Limb (tissue), 2 donors: Measurements from ENCODE around the gene ABHD1.
"Not testable (repeated sequence)": the region's sequence is repeated elsewhere in the genome, so short reads cannot be mapped to it uniquely, and the experiment has no call there.

Experiments used
- DNase-seq, 2 donors: peaks; one replicate each; pipeline ENCODE4 v3.0.0-alpha.2; 2016; ENCODE audit errors: extremely low spot score in 2 of 2

The ABHD1 gene

DNA sequence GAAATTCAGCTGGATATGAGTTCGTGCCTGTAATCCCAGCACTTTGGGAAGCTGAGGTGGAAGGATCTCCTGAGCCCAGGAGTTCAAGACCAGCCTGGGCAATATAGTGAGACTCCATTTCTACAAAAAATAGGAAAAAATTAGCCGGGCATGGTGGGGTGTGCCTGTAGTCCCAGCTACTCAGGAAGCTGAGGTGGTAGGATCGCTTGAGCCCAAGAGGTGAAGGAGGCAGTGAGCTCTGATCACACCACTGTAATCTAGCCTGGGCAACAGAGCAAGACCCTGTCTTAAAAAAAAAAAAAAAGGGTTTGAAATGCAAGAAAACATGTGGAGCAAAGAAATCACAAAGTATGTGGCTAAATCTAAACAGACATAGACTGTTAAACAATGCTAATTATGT lies 14.5 kb upstream of the ABHD1 start:
- no peak for DNase-seq

DNA sequence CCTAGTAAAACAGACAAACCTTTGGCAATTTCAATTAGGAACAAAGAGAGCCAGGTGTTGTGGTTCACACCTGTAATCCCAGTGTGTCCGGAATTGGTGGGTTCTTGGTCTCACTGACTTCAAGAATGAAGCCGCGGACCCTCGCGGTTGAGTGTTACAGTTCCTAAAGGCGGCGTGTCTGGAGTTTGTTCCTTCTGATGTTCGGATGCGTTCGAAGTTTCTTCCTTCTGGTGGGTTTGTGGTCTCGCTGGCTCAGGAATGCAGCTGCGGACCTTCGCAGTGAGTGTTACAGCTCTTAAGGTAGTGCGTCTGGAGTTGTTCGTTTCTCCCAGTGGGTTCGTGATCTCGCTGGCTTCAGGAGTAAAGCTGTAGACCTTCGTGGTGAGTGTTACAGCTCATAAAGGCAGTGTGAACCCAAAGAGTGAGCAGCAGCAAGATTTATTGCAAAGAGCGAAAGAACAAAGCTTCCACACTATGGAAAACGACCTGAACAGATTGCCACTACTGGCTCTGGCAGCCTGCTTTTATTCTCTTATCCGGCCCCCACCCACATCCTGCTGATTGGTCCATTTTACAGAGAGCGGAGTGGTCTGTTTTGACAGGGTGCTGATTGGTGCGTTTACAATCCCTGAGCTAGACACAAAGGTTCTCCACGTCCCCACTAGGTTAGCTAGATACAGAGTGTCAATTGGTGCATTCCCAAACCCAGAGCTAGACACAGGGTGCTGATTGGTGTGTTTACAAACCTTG lies 12.8 kb upstream of the ABHD1 start:
- DNase-seq: not testable (repeated sequence)

DNA sequence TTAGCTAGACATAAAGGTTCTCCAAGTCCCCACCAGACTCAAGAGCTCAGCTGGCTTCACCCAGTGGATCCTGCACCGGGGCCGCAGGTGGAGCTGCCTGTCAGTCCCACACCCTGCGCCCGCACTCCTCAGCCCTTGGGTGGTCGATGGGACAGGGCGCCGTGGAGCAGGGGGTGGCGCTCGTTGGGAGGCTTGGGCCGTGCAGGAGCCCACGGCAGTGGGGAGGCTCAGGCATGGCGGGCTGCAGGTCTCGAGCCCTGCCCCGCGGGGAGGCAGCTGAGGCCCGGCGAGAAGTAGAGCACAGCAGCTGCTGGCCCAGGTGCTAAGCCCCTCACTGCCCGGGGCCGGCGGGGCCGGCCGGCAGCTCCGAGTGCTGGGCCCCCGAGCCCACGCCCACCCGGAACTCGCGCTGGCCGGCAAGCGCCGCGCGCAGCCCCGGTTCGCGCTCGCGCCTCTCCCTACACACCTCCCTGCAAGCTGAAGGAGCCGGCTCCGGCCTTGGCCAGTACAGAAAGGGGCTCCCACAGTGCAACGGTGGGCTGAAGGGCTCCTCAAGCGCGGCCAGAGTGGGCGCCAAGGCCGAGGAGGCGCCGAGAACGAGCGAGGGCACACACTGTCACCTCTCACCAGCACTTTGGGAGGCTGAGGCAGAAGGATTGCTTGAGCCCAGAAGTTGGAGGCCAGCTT lies 12.1 kb upstream of the ABHD1 start:
- not testable (repeated sequence) for DNase-seq

DNA sequence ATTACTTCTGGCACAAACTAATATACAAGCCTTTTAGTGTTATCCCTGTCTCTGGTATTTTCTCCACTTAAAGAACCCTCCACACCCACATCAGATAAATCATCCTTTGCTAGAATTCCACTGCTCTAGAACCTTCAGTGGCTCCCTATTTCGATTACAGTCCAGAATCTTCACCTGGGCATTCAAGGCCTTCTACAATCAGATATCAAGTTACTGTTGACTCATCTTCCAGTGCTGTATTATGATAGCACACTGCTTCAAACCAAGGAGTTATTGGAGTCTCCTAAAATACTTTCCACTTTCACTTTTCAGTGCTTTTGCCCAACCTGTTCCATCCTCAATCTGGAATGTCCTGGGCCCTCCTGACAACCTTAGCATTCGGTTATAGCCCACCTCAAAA lies 8.1 kb upstream of the ABHD1 start:
- DNase-seq: no peak

DNA sequence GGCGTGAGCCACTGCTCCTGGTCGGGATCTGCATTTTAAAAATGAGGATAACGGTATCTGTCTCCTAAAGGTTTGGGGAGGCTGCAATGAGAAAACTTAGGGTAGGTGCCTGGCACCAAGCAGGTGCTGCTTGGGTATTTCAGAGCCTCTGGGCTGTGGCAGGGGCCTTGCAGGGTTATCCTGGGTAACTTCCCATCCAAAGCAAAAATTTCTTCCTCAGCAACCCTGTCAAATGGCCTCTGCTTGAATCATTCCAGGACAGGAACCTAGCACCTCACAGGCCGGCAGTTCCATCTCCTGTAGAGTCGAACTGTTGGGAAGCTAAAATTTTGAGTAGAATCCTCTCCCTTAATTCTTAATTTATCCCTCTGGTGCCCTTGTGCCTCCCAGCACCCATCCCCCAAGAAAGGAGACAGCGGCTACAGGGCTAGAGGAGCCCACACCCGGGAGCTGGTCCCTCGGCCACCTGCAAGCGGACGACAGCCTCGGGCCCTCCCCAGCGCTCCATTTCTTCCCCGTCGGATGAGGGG lies 5.6 kb upstream of the ABHD1 start:
- DNase-seq: no peak

DNA sequence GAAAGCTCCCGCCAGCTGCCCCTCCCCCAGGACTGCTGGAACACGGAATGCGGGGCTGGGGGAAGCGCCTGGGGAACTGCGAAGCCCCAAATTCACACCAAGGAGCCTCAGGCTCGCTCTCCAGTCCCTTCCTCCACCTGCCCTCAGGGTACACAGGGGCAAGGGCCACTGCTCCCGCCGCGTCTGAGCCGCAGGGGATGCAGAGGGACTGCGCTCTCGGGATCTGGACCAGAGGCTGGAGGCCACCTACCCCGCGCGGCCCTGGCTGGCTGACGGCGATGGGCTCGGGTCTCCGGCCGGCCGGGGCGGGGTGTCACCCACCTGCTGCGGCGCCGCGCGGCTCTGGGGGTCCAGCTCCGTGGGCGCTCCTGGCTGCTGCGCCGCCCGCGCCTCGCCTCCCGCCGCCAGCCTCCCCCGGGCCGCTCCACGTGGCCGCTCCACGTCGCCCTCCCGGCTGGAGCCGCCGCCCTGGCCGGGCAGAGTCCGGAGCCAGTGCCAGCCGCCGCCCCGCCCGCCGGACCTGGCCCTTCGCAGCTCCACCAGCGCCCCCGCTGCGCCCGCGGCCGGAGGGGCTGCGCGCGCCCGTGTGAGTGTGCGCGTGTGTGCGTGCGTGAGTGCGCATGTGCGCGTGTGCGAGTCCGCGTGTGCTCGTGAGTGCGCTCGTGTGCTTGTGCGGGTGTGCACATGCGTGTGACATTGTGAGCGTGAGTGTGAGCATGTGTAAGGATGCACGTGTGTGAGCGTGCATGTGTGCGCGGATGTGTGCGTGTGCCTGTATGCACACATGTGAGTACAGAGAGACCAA lies 4.9 kb upstream of the ABHD1 start, which contains the start of gene CGREF1:
Gene CGREF1, minus strand, starts transcription at position 604 of the 805 bp plus-strand sequence. CDS start 14,762 bp downstream, outside the sequence.
- DNase-seq: peak in 1 of 2 donors; percentile 59

DNA sequence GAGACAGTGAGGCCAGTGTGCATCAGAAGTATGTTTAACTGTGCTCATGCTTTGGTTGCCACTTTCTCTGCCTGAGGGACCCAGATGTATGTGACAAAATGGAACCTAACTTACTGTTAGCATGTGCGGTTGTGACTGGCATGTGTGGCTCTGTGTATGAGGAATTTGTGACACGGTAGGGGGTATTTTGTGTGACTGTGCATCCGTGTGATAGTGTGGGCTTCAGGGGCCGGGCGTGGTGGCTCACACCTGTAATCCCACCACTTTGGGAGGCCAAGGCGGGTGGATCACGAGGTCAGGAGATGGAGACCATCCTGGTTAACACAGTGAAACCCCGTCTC lies 4.3 kb upstream of the ABHD1 start:
- DNase-seq: not testable (repeated sequence)

DNA sequence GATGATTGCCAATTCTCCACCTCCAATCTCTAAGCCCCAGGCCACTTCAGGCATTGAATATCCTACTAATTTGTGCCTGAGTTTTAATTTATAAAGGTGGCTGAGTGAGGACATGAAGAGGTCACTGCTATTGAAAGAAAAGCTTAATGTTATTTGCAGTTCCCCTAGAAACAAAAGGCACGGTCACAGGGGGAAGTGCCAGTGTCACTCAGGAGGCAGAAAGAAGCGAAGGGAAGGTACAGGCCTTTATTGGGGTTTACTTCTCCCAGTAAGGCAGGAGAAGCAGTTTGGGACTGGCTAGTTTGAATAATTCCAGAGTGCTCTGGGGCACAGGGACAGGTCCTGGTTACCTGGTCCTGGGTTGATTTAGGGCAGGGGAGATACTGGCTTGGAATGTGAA lies 1.7 kb upstream of the ABHD1 start:
- no peak for DNase-seq

DNA sequence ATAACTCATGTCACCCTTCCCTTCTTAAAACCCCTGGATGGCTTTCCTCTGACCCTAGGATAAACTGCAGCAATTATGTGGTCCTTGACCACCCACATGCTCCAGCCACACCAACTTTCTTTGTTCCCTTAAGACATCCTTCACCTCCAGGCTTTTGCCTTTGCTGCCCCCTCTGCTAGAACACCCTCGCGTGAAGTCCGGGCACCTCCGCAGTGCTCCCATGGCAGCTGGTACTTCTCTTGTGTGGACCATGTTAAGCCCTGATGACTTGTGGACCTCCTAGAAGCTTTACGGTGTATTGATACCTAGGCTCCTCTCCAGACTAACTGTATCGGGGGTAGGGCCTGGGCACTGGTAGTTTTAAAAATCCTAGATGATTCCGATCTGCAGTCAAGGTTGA lies 824 bp upstream of the ABHD1 start:
- DNase-seq: no peak

DNA sequence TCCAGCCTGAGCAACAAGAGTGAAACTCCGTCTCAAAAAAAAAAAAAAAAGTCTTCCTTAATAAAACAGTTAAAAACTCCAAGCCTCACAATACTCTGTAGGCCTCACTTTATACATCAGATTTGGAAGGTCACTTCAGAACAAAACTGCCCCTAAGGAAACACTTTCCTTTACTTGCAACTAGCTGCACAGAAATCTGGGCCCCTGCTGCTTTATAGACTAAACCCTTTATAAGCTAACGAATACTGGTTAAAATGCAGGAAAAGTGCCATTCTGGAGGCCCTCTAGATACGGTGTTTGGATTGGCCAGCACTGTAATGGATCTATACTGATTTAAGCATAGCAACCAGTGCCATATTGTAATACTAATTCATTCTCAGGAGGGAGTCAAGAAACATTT lies 1.5 kb downstream of the ABHD1 start:
- no peak for DNase-seq

DNA sequence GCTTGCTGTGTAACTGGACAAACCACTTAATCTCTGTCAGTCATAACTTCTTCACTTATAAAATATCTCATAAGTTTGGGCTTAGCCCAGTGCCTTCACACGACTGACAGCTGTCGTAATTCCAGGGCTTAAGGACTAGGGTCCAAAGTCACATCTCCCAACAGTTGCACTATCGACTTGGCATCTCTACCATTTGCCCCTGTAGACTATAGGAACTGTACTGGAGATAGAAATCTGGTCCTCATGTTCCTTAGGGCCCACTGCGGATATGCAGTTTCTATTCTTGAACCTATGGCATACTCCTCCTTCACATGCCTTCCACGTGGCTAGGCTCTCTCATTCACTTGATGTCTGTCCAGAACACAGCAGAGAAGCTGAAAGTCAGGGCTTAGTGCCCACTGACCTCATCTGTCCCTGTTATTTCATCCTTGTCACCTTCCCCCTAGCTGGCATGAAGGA lies 2.7 kb downstream of the ABHD1 start:
- no peak for DNase-seq

DNA sequence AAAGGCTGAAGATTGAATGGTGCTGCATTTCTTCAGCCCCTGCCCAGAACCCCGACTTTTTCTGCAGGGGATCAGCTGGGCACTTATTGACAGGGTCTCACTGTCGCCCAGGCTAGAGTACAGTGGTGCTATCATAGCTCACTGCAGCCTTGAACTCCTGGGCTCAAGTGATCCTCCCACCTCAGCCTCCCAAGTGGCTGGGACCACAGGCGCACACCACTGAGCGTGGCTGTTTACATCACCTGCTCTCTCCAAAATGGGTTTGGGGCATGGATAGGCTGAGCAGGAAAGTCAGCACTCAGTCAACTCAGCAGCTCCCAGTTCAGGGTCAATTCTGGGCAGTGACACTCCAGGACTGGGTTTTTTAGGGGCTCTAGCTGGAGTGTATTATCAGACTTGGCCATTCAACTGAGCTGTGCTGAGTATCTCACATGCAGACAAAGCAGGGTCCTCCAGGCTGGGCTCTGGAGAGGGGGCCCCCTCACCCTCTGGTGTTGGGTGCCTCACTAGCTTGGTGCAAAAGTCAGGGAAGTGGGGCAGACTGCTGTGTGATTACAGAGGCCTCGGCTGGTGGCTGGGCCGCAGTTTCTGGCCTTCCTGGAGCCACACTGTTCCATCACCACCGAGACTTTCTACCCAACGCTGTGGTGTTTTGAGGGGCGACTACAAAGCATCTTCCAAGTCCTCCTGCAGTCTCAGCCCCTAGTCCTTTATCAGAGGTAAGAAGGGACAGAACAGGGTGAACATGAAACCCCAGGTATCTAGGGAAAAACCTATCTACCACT lies 4.5 kb downstream of the ABHD1 start:
- DNase-seq: no peak

DNA sequence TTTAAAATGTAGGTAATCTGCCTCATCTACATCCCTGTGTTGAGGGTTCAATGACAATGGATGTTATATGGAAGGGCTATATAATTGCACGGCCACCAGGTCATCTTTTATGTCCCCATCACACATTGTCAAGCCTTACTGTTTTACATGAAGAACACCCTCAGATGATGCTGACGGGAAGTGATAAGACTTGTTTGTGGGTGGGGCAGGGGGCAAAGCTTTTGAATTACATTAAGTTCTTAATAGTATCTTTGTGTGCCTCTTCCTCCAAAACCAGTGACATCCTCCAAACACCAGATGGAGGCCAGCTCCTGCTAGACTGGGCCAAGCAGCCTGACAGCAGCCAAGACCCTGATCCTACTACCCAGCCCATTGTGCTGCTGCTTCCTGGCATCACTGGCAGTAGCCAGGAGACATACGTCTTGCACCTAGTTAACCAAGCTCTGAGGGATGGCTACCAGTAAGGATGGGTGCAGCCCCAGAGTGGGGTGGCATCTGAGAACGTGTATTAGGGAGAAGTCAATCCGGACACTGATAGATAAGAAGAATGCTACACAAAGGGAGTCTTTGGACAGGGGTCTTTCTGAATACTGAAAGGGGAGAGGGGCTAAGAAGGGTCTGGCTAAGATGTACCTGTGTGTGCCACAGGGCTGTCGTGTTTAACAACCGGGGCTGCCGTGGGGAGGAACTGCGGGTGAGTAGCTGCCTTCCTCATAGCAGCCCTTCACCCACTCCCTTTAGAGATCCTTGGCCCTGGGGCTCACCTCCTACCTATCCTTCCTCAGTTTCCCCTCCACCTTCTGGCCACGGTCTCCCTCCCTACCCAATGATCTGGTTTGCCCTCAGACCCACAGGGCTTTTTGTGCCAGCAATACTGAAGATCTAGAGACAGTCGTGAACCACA lies 5.3 kb downstream of the ABHD1 start:
- DNase-seq: no peak

DNA sequence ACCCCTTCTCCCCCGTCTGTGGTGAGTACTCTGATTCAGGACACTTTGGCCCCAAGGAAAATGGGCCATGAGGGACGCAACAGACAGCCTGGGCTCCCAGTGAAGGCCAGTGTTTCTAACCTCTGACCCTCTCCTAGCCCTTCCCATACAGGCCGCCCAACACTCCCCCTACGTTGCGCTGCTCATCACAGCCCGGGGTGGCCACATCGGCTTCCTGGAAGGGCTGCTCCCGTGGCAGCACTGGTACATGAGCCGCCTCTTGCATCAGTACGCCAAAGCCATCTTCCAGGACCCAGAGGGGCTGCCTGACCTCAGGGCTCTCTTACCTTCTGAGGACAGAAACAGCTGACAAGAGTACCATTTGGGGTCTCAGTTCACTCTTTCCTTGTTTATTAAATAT lies 6.8 kb downstream of the ABHD1 start:
- no peak for DNase-seq

DNA sequence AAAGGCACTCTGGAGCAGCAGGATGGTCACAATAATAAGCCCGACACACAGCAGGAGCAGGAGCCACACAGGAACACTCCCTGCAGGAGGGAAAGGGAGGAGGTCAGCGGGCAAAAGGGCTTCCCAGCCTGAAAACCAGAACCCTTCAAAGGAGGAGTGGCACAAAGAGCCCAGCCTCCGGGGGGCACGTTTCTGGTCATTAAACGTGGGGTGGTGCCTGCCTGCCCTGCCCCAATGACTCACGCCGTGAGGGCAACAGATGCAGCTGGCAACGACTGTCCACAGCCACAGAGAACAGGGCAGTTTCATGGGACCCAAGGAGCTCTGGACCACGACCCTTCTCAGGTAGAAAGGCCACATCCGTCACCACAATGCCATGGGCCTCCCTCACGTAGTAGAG lies 7.8 kb downstream of the ABHD1 start:
- DNase-seq: no peak

DNA sequence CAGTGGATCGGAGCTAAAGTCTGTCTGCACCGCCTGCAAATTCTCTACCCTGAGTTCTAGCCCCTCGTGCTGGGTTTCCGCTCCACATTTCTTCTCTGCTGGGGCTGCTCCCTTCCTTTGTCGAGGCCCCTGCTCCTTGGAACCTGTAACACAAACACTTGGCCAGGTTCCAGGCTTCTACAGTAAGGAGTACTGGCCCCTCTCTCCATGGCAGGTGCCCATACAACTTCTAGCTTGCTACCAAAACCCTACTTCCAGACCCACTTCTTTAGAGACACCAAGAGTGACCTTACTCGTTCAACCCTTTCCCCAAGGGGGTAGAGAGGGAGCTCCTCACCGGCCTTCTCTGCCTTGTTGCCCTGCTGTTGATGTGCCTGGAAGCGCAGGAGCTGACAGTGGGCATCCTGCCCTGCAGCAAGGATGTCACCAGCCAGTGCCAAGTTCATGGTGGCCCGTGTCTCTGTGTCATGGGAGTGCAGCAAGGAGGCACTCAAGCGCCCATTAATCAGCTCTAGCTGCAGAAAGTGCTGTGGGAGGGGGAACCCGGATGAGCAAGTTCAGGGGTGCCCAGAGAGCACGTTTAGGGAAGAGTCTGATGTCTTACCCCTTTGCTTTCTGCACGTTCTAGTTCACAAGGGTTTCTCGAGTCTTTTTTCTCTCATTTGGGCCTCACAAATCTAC lies 9.7 kb downstream of the ABHD1 start:
- DNase-seq: no peak

DNA sequence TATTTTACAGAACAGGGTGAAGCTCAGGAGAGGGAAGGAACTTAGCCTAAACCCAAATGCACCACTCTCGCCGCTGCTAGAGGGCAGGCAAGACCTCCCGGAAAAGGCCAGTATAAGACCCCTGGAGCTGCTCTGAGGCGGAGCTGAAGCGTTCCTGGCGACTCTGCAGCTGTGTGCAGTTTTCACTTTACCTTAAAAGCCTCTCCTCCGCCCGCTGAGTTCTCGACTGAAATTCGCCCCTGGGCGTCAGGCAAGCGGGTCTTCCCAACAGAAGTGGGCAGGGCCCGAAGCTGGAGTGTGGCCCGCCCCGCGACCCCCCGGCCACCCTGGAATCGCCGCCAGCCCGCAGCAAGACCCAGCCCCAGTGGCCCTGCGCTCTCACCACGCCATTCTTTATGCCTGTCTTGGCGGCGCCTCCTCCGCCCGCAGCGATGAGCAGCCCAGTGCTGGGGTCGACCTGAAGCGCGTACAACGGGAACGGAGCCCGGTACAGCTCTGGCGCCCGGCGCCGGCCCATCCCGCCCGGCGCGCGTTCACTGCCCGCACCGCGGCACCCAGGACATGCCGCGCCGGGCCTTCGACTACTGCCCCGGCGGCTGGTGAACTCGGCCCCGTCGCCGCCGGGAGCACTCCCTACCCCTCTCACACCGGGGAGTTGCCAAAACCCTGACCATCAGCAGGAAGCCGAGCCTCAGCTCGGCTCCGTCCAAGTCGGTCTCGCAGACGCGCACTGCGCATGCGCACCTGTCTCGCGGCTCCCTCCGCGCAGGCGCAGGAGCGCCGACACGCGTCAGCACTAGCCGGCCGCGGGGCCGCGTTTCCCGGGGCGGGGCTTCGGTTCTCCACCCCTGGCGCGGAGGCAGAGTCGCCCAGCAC lies 10.5 kb downstream of the ABHD1 start, which contains the start of gene PREB:
Gene PREB, minus strand, starts transcription at position 732 of the 876 bp plus-strand sequence. Its CDS starts 215 bp downstream, at position 517.
- peak; percentile 97 to 99 for DNase-seq

DNA sequence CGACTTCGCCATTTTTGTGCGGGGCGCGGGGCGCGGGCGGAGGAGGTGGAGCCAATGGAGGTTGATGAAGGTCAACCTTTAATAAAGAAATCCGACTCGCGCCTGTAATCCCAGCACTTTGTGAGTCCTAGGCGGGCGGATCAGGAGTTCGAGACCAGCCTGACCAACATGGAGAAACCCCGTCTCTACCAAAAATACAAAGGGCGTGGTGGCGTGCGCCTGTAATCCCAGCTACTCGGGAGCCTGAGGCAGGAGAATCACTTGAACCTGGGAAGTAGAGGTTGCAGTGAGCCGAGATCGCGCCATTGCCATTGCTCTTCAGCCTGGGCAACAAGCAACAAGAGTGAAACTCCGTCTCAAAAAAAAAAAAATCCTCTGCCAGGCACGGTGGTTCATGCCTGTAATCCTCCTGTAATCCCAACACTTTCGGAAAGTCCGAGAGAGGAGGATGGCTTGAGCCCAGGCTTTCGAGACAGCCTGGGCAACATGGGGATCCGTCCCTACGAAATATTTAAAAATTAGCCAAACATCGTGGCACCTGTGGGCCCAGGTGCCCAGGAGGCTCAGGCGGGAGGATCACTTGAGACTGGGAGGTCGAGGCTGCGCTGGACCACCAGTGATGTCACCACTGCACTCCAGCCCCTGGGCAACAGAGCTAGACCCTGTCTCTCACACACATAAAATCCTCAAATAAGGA lies 11.3 kb downstream of the ABHD1 start:
- DNase-seq: no peak
